HG02610 (cell line): ENCODE measurements around the gene OR2F1.
A peak's percentile ranks its signal among the peaks of the same experiment; 100 is the strongest.

Experiments
- ATAC-seq: cut with Tn5 transposase; IDR thresholded peaks from one replicate; pipeline ENCODE4 v1.9.1; 2021; ENCODE audit warnings: mild to moderate bottlenecking, moderate library complexity; ENCODE audit not compliant: unreplicated experiment

OR2F1 gene

DNA sequence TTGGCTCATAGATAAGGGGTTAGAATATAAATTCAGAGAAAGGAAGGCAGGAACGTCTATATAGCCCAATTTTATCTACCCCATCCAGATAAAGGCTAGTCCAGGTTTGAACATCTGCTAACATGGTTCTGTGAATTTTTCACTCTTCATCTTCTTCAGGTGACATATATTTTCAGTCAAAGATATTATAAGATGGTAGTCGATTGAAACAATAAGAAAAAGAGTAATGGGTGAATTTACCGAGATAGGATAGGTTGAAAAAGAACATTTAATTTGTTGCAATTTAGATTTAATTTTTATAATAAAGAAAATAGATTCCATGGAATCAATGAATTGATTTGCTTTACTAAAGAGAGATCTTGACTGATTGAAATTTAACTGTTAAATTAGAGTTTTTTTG, at the start of gene OR2F1:
Gene OR2F1 (plus strand): TSS at position 301 of the 400 bp plus-strand sequence. CDS start 5,127 bp downstream, outside the sequence.
- ATAC-seq: no peak

DNA sequence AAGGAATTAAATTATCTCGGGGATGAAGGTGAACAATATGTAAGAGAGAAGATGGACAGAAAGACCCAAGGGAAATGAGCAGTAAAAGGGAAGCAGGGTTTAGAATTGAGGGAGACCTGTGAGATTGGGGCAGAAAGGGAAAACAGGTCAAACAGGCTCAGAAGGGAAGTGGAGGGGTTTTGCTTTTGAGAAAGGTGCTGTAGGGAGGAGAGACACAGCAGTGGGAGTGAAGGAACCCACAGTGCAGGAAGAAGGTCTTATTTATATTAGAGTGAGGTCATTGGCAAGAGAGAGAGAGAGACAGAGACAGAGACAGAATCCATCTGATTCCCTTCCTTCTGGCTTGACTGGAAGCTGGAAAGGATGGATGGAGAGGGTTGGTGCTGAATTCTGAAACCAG, 49.1 kb upstream of the OR2F1 start:
- no peak for ATAC-seq

- no peak for ATAC-seq
Measured at GRCh38 chr7:143906151-143906550, 48.5 kb upstream of the OR2F1 start.

- no peak for ATAC-seq
Measured at GRCh38 chr7:143906895-143907294, 47.7 kb upstream of the OR2F1 start.

- no peak for ATAC-seq
Measured at GRCh38 chr7:143908120-143908519, 46.5 kb upstream of the OR2F1 start.

DNA sequence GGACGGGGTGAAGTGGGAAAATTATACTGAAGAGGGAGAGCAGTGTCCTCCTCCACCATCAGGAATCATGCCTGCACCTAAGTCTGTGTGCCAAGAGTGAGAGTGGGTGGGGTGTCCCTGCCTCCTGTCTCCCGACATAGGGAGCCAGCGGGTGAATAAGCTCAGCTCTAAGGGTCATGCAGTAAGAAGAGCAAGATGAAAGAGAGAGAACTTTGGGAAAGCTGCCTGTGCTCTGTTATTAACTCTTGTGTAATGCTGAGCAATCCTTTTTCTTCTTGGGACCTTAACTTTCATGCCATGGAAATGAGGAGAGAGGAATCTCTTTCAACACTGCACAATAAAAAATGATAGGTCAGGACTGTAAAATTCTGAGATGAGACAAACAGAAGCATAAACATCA, 44.8 kb upstream of the OR2F1 start:
- no peak for ATAC-seq

DNA sequence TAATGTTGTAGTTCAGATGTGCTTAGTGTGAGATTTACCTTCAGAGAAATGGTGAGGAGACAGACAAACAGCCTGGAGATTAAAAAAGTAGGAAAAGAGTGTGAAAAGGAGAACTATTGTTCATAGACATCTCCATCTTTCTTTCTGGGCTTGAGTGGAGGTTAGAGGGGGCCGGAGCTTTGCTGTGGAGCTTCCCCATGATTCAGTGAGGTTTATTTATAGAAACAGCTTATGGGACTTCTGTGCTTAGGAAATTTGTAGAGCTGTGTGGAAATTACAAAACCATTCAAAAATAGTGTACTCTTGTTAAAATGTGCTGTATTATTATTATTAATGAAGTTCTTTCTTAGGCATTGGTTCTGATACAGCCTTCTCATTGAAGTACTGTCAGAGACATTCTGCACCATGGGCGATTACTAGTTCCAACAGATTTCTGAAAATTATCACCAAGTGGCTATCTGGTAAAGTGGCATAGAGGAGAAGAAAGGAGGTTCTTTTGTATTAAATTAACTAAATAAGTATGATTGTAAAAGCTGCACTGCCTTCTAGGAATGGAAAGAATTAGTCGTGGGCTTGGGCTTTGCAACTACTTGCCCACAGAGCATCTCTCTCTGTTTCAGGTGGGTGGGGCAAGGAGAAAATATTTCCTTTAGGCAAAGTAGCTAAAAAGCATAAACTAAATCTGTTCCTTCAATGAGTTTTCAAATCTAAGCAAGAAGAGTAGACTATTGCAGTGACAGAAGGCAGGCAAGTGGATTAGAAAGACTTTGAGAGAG, 44.0 kb upstream of the OR2F1 start:
- ATAC-seq: no peak

- ATAC-seq: no peak
Measured at GRCh38 chr7:143913945-143914615, 40.6 kb upstream of the OR2F1 start.

DNA sequence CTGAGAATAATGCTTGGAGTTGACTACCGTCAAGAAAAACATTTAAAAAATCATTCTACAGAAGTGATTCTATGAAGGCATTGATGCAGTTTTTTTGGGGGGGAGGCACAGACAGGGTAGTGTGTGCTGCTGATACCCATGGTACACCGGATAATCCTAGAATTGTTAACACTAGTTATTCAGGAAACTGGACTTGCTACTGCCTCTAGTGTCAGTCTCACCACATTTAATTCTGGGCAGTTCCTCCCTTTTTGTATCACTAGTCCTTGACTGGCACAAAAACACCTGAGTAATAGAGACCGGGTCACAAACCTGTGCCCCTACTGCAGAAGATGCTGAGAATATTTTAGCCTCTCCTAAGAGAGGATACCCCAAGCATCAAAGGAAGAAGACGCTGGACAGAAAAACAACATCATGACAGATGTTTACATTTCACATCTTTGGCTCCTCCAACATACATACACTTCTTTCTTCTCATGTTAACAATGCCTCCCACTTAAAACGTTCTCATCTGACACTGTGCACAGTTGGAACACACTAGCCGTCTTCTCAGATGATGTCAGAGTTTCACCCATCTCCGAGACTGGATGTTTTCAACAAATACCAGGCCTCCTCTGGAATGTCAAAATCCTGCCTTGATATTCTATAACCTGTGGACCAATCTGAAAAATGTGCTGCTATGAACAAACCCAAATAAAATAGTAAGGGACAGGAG, 39.5 kb upstream of the OR2F1 start:
- ATAC-seq: no peak

DNA sequence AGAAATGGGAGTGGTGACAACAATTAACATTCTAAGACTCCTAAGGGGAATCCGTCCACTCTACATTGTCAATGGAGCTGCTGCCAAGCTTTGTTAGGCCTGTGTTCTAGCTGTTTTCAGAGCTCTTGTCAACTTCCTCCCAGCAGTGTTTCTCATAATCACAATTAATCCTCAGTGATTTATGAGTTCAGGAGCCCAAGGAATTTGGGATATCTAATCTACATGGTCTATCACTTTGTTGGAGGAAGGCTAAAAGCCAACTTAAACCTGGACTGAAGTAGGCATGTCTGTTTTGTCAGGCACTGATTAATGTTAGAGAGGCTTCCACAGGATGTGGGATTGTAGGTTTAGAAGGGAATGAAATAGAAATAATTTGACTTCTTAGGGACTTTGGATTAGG, 29.8 kb upstream of the OR2F1 start:
- no peak for ATAC-seq

- peak; percentile 83 for ATAC-seq
Measured at GRCh38 chr7:143929224-143929920, 25.3 kb upstream of the OR2F1 start.

GRCh38 chr7:143931739-143932138, 22.9 kb upstream of the OR2F1 start:
- no peak for ATAC-seq

DNA sequence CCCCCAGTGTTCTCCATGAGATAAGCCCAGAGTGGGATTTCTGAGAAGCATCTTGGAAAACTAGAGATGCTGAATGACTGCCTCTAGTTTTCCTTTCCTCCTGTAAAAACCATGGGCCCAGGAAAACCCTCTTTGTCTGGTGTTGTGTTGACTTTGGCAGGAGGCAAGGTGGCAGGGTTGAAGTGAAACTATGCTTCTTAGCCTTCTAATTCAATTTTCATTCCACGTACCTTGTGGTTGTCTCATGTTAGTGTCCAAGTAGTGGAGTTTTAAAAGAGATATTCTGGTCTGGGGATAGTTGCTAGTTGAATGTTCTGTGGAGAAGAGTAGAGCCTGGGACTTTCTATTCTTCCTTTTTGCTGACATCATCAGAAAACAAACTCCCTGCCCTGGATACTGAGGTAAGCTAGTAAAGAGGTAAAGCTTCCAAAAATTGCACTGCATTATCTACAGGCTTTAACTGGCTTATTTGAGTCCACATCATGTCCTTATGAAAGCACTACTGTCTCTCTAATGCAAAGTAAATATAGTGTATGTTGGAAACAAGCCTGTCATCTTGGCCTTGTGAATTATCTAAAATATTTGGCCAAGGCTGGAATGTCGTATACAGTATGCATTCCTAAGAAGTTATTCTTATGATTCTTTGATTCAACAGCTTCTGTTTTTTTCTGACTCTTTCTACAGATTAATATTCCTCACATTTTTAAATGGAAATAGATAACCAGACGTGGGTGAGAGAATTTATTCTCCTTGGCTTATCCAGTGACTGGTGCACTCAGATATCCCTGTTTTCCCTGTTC, 19.9 kb upstream of the OR2F1 start, which contains the start of gene OR2F2:
Gene OR2F2 (plus strand): TSS at position 708 of the 800 bp plus-strand sequence. CDS start 0 bp downstream, at position 708.
- ATAC-seq: no peak

GRCh38 chr7:143936087-143937009, 18.3 kb upstream of the OR2F1 start:
- no peak for ATAC-seq

GRCh38 chr7:143938379-143939243, 16.0 kb upstream of the OR2F1 start:
- no peak for ATAC-seq

DNA sequence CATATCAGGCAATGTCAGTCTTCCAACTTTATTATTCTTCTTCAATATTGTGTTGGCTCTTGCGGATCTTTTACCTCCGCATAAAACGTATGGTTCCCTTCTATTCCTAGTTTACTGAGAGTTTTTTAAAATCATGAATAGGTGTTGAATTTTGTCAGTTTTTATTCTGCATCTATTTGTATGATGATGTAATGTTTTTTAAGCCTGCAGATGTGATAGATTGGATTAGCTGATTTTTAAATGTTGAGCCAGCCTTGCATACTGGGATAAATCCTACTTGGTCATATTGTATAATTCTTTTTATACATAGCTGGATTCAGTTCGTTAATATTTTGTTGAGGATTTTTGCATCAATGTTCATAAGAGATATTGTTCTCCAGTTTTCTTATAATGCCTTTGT, 9.2 kb upstream of the OR2F1 start:
- ATAC-seq: no peak

DNA sequence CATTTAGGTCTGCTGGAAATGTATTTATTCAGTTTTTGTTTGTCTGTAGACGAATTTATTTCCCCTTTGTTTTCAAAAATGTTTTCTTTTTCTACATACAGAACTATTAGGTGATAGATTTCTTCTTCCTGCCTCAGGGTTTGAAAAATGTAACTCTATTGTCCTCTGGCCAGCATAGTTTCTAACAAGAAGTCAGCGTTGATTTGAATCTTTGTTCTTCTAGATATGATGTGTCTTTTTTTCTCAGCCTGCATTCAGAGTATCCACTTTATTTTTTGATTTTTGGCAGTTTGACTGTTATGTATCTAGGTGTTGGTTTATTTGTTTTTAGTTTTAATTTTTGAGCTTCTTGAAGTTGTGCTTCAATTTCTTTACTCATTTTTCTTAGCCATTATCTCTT, 7.5 kb upstream of the OR2F1 start:
- no peak for ATAC-seq

DNA sequence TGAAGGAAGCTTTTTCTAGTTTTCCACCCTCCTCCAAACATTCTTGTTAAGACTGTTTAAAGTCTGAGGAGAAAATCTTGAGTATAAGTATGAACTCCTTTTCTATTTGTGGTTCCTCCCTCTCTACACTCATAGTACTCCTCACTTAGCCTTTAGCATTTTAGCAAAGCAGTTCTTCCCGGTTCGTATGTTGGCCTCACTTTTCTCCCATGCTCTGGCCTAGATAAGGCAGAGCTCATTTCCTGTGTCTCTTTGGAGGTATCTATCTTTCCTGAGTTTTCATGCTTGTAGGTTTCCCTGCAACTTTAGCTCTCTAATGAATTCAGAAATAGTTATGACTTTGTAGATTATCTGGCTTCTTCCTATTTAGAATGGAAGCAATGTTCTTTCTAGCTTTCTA, 5.9 kb upstream of the OR2F1 start:
- ATAC-seq: no peak
